ENCODE data around the gene CREB5.

- TF ChIP-seq POLR2A (IDR thresholded peaks at IDR 0.05) (no peak), CTCF (IDR thresholded peaks at IDR 0.05) (no peak)
These were observed 399.5 kb downstream of the CREB5 start for GRCh38 chr7:28811701-28812430.
